HUES64 (cell line): ENCODE data around the gene GPR141. TPM values are rescaled to one million over a fixed set of nuclear protein-coding genes. Genes with fewer than 3 reads are reported as not detected.

Experiments used
- H3K27ac ChIP-seq: 2 replicates; pipeline ENCODE4 v1.7.0; 2013; ENCODE audit warnings: low read depth, low read length, inconsistent platforms
- H3K27me3 ChIP-seq: 2 replicates; pipeline ENCODE4 v1.6.1; 2013; ENCODE audit warnings: mild to moderate bottlenecking, low read length; ENCODE audit not compliant: insufficient read depth
- H3K36me3 ChIP-seq: 2 replicates; pipeline ENCODE4 v1.6.1; 2013; ENCODE audit warnings: mild to moderate bottlenecking, low read length; ENCODE audit not compliant: insufficient read depth
- H3K4me1 ChIP-seq: 2 replicates; pipeline ENCODE4 v1.6.1; 2013; ENCODE audit warnings: mild to moderate bottlenecking, low read length, moderate library complexity; ENCODE audit not compliant: insufficient read depth
- H3K4me3 ChIP-seq: 2 replicates; pipeline ENCODE4 v1.5.1; 2013; ENCODE audit warnings: mild to moderate bottlenecking, low read length, moderate library complexity
- H3K9ac ChIP-seq: 2 replicates; pipeline ENCODE4 v1.6.1; 2013; ENCODE audit warnings: mild to moderate bottlenecking, low read depth, low read length
- H3K9me3 ChIP-seq: 2 replicates; pipeline ENCODE4 v1.6.1; 2013; ENCODE audit warnings: low read depth, low read length; ENCODE audit not compliant: insufficient read depth
- WGBS: fragments of 150-250, 120-280 bp; methylation state at CpG from one replicate; pipeline ENCODE4 v1.1.7; 2013; ENCODE audit warnings: missing lambda C conversion rate; 5-methylcytosine and 5-hydroxymethylcytosine counted together
- polyA plus RNA-seq, 2 experiments: library from polyadenylated mRNA; stranded (reverse); fragments of 50-300 nt; gene quantifications; one replicate each; pipeline ENCODE4 v1.2.3, GENCODE V29; 2013

GPR141 gene
- polyA plus RNA-seq (2013, experiment 1 of 2): 0.55 TPM
- polyA plus RNA-seq (2013, experiment 2 of 2): not detected

DNA sequence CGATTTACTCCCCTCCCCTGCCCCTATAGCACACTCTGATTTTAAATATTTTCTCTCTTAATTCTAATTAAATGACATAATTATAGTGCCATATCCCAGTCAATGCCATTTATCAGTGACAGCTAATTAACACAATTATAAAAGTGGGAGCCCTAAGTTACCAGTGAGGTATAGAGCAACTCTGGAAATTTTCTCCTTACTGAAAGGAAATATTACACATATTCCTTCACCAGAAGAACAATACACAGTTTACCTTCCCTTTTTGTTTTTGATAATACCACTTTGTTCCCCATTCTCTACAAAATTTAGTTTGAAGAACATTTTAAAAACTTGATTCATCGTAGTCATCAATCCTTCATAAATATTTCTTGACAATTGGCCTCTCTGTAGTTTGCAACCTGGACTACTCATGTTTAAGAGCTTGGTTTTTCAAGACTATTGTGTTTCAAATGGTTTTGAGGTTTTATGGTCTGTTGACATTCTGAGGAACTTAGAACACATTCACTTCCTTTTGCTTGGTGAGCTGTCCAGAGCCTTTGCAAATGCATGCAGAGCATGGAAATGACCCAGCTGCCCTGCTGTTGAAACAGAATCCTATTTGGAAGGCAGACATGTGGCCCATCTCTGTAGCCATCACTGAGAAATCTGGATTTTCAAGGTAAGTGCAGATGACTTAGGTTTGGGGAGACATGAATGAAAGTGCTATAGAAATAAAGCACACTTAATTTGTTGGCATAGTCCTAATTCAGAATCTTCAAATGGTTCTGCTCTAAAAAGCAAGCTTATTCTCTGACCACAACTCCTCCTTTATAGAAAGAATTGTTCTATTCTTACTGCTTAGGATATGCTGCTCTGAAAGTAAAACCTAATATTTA lies at the start of gene GPR141:
TSS of gene GPR141 (plus strand) at position 521 of the 875 bp plus-strand sequence. CDS start 56,628 bp downstream, outside the sequence.
- Histone ChIP-seq H3K27ac (peak within 1 kb of the TSS; percentile 20; the same call in 1 of the 2 replicates), H3K36me3 (no peaks in the 10 kb centered on the region), H3K9me3 (no peaks in the 10 kb centered on the region), H3K9ac (no peak within 1 kb of the TSS), H3K4me3 (no peak within 1 kb of the TSS), H3K4me1 (peaks cover 21% of the 10 kb centered on the region), H3K27me3 (no peaks in the 10 kb centered on the region)
- WGBS: 80% methylated on average over 2 of the region's 2 CpGs

- peaks cover 3% of the 10 kb centered on the region; the same call in 1 of the 2 replicates for H3K9me3 ChIP-seq
- no peak overlapping the region for H3K27ac ChIP-seq
- H3K27me3 ChIP-seq: no peaks in the 10 kb centered on the region
- H3K9ac ChIP-seq: no peak overlapping the region
- H3K4me1 ChIP-seq: no peaks in the 10 kb centered on the region
- H3K4me3 ChIP-seq: no peak overlapping the region
- H3K36me3 ChIP-seq: no peaks in the 10 kb centered on the region
Measured at GRCh38 chr7:37635346-37635745, 48.2 kb upstream of the GPR141 start.

DNA sequence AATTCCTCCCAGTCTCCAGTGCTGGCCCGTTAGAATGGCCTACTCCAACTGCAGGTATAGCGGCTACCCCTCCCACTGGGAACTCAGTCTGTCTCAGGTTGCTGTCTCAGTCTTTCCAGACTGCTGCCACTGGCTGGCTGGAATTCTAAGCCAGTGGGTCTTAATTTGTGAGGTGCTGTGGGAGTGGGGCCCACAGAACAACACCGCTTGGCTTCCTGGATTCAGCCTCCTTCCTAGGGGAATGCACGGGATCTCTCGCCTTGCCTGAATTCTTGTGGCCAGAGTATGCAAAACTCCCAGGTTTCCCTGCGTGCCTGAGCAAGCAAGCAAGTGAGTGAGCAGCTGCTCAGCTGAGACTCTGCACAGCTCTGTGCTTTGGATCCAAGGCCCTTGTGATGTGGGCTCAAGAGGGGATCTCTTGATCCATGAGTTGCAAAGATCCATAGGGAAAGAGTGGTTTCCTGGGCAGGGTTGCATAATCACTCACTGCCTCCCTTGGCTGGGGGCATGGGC lies 41.5 kb upstream of the GPR141 start:
- Histone ChIP-seq H3K36me3 (no peaks in the 10 kb centered on the region), H3K27ac (no peak overlapping the region), H3K9ac (no peak overlapping the region), H3K4me1 (peaks cover 14% of the 10 kb centered on the region), H3K9me3 (no peaks in the 10 kb centered on the region), H3K27me3 (no peaks in the 10 kb centered on the region), H3K4me3 (no peak overlapping the region)
- 85% methylated on average over 6 of the region's 6 CpGs for WGBS

- Histone ChIP-seq H3K4me1 (peaks cover 14% of the 10 kb centered on the region), H3K36me3 (no peaks in the 10 kb centered on the region), H3K27me3 (no peaks in the 10 kb centered on the region), H3K9me3 (no peaks in the 10 kb centered on the region), H3K27ac (peak overlapping the region; percentile 38; the same call in 1 of the 2 replicates), H3K4me3 (no peak overlapping the region), H3K9ac (no peak overlapping the region)
- WGBS: 12% methylated on average over 1 of the region's 1 CpG
Measured at GRCh38 chr7:37643876-37644275, 39.7 kb upstream of the GPR141 start.

DNA sequence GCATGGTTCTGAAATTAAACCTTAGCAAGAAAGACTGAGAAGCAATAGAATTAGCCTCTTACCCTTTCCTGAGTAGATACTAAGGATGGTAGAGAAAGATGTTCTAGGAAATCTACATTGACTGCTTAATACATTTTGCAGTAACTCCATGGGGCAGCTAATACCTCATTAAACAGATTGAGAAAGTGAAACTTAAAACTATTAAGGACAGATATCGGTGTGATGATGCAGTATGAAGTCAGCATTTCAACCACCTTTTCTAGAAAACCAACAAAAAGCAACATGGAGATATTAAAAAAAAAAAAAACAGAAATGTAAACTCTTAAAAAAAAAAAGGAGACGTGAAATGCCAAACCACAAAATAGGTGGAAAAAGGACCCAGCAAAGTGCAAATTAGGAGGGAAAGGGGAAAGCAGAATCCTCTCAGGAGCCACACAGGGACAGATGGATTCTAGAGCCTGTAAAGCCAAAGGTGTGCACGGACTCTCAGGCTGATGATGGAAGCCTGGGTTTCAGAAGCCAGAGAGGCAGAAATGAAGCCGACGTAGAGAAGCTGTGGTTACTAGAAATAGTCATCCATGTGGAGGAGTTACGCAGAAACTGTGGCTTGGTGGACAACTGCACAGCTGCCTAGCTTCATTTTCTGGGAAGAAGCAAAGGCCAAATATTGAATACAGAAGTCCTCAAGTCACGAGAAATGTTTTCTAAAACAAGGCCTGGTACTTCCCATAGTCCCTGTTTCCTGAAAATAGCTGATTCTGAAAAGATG lies 38.1 kb upstream of the GPR141 start:
- Histone ChIP-seq H3K9ac (no peak overlapping the region), H3K4me3 (no peak overlapping the region)
- 93% methylated on average over 6 of the region's 7 CpGs for WGBS

GRCh38 chr7:37656913-37657530 lies 26.5 kb upstream of the GPR141 start:
- Histone ChIP-seq H3K9me3 (no peaks in the 10 kb centered on the region), H3K36me3 (no peaks in the 10 kb centered on the region), H3K9ac (no peak overlapping the region), H3K4me3 (no peak overlapping the region), H3K4me1 (0 out of 2 replicates have a peak, but pooled peaks cover 4% of the 10 kb centered on the region), H3K27me3 (no peaks in the 10 kb centered on the region), H3K27ac (no peak overlapping the region)
- 88% methylated on average over 1 of the region's 1 CpG for WGBS

More for the DNA sequence above, 38.1 kb upstream of the GPR141 start:
- H3K27me3 ChIP-seq: no peaks in the 10 kb centered on the region
- H3K9me3 ChIP-seq: no peaks in the 10 kb centered on the region
- H3K4me1 ChIP-seq: peaks cover 14% of the 10 kb centered on the region
- H3K36me3 ChIP-seq: no peaks in the 10 kb centered on the region
- H3K27ac ChIP-seq: no peak overlapping the region

GRCh38 chr7:37657816-37658215 lies 25.8 kb upstream of the GPR141 start:
- H3K4me3 ChIP-seq: no peak overlapping the region
- WGBS: 86% methylated on average over 1 of the region's 1 CpG
- no peak overlapping the region for H3K27ac ChIP-seq
- H3K9me3 ChIP-seq: no peaks in the 10 kb centered on the region
- no peak overlapping the region for H3K9ac ChIP-seq
- H3K4me1 ChIP-seq: 0 out of 2 replicates have a peak, but pooled peaks cover 4% of the 10 kb centered on the region
- H3K36me3 ChIP-seq: no peaks in the 10 kb centered on the region
- no peaks in the 10 kb centered on the region for H3K27me3 ChIP-seq

- WGBS: 90% methylated on average over 2 of the region's 2 CpGs
- Histone ChIP-seq H3K36me3 (no peaks in the 10 kb centered on the region), H3K27me3 (no peaks in the 10 kb centered on the region), H3K9me3 (no peaks in the 10 kb centered on the region), H3K9ac (no peak overlapping the region), H3K4me3 (no peak overlapping the region), H3K27ac (no peak overlapping the region), H3K4me1 (peaks cover 14% of the 10 kb centered on the region)
Measured at GRCh38 chr7:37659971-37660565, 23.5 kb upstream of the GPR141 start.

GRCh38 chr7:37660614-37661013 lies 23.0 kb upstream of the GPR141 start:
- no peak overlapping the region for H3K27ac ChIP-seq
- peaks cover 19% of the 10 kb centered on the region for H3K4me1 ChIP-seq
- H3K36me3 ChIP-seq: no peaks in the 10 kb centered on the region
- no peak overlapping the region for H3K4me3 ChIP-seq
- H3K9me3 ChIP-seq: no peaks in the 10 kb centered on the region
- 71% methylated on average over 4 of the region's 4 CpGs for WGBS
- H3K27me3 ChIP-seq: no peaks in the 10 kb centered on the region
- H3K9ac ChIP-seq: no peak overlapping the region

DNA sequence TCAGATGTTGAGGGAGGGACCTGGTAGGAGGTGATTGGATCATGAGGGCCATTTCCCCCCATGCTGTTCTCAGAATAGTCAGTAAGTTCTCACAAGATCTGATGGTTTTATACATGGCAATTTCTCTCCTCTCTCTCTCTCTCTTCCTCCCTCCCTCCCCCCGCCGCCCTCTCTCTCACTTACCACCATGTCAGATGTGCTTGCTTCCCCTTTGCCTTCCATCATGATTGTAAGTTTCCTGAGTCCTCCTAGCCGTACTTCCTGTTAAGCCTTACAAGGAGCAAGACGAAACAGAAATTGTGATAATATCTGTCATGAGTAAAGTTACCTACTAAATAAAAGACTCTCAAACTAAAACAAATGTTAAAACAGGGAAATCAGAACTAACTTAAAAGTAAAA lies 19.9 kb upstream of the GPR141 start:
- Histone ChIP-seq H3K9ac (no peak overlapping the region), H3K9me3 (no peaks in the 10 kb centered on the region), H3K27me3 (no peaks in the 10 kb centered on the region), H3K4me3 (no peak overlapping the region), H3K36me3 (no peaks in the 10 kb centered on the region), H3K4me1 (peaks cover 30% of the 10 kb centered on the region), H3K27ac (no peak overlapping the region)
- 91% methylated on average over 4 of the region's 4 CpGs for WGBS
